Measurements from ENCODE around the gene POU2AF2.

DNA sequence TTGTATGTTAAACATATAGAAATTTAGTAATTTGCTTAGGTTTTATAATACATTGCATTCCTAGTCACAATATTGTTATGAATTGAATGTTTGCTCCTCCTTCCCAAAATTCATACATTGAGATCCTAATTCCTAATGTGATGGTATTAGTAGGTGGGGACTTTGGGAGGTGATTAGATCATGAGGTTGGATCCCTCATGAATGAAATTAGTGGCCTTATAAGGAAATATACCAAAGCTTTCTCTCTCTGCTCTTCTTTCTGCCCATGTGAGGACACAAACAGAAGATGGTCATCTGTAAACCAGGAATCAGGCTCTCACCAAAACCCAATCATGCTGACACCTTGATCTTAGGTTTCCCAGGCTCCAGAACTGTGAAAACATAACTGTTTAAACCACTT, 41.3 kb upstream of the POU2AF2 start:
- TF ChIP-seq CTCF (IDR thresholded peaks at IDR 0.05; ENCODE audit: insufficient read depth, low read length) (no peak), POLR2AphosphoS5 (IDR thresholded peaks at IDR 0.05; ENCODE audit: low read depth) (no peak), GABPA (IDR thresholded peaks at IDR 0.05; ENCODE audit: low read depth) (no peak), SPI1 (IDR thresholded peaks at IDR 0.05; ENCODE audit: borderline replicate concordance, low read depth) (no peak)
- TF ChIP-seq, protein P1, sequence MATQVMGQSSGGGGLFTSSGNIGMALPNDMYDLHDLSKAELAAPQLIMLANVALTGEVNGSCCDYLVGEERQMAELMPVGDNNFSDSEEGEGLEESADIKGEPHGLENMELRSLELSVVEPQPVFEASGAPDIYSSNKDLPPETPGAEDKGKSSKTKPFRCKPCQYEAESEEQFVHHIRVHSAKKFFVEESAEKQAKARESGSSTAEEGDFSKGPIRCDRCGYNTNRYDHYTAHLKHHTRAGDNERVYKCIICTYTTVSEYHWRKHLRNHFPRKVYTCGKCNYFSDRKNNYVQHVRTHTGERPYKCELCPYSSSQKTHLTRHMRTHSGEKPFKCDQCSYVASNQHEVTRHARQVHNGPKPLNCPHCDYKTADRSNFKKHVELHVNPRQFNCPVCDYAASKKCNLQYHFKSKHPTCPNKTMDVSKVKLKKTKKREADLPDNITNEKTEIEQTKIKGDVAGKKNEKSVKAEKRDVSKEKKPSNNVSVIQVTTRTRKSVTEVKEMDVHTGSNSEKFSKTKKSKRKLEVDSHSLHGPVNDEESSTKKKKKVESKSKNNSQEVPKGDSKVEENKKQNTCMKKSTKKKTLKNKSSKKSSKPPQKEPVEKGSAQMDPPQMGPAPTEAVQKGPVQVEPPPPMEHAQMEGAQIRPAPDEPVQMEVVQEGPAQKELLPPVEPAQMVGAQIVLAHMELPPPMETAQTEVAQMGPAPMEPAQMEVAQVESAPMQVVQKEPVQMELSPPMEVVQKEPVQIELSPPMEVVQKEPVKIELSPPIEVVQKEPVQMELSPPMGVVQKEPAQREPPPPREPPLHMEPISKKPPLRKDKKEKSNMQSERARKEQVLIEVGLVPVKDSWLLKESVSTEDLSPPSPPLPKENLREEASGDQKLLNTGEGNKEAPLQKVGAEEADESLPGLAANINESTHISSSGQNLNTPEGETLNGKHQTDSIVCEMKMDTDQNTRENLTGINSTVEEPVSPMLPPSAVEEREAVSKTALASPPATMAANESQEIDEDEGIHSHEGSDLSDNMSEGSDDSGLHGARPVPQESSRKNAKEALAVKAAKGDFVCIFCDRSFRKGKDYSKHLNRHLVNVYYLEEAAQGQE (IDR thresholded peaks at IDR 0.05; ENCODE audit: insufficient replicate concordance, low read depth): no peak

Data from HL-60 (cell line).